WERI-Rb-1 (cell line): ENCODE data around the gene SDCCAG8.

Experiments used
- DNase-seq: peaks from one replicate; pipeline ENCODE4 v3.0.0-alpha.2; 2020
- H3K27ac ChIP-seq: fragments of 250-450 bp; sonication (Bioruptor Pico); 2 replicates; pipeline ENCODE4 v1.5.1; 2020; ENCODE audit warnings: mild to moderate bottlenecking, moderate library complexity
- H3K27me3 ChIP-seq: fragments of 250-450 bp; sonication (Bioruptor Pico); 2 replicates; pipeline ENCODE4 v1.5.1; 2021; ENCODE audit warnings: mild to moderate bottlenecking, low read depth, moderate library complexity; ENCODE audit not compliant: insufficient read depth, severe bottlenecking
- H3K36me3 ChIP-seq: fragments of 250-450 bp; sonication (Bioruptor Pico); 2 replicates; pipeline ENCODE4 v1.5.1; 2020; ENCODE audit warnings: mild to moderate bottlenecking, moderate library complexity
- H3K4me3 ChIP-seq: 2 replicates; pipeline ENCODE4 v1.5.1; 2011; ENCODE audit warnings: low read depth, mild to moderate bottlenecking, control low read depth, low read length
- H3K9me3 ChIP-seq: fragments of 250-450 bp; sonication (Bioruptor Pico); 2 replicates; pipeline ENCODE4 v1.5.1; 2021; ENCODE audit warnings: mild to moderate bottlenecking, moderate library complexity; ENCODE audit not compliant: severe bottlenecking
- CTCF ChIP-seq: IDR thresholded peaks from 2 replicates; pipeline ENCODE4 v1.5.1; 2011; ENCODE audit warnings: low read depth, mild to moderate bottlenecking, control low read depth, inconsistent platforms, low read length

SDCCAG8 gene

GRCh38 chr1:243236604-243237252 is 19.1 kb upstream of the SDCCAG8 start:
- H3K4me3 ChIP-seq, result no peak overlapping the region
- no peak for TF ChIP-seq CTCF

GRCh38 chr1:243244432-243244841 is 11.4 kb upstream of the SDCCAG8 start:
- Histone ChIP-seq H3K36me3 (peaks cover 2% of the 10 kb centered on the region), H3K27ac (no peak overlapping the region), H3K4me3 (no peak overlapping the region), H3K9me3 (no peaks in the 10 kb centered on the region), H3K27me3 (no peaks in the 10 kb centered on the region)
- TF ChIP-seq CTCF, result no peak
- DNase-seq, result no peak

More at GRCh38 chr1:243236604-243237252, 19.1 kb upstream of the SDCCAG8 start:
- no peak overlapping the region for H3K27ac ChIP-seq
- H3K27me3 ChIP-seq, result no peaks in the 10 kb centered on the region
- DNase-seq, result no peak
- H3K36me3 ChIP-seq, result peaks cover 17% of the 10 kb centered on the region
- peaks cover 2% of the 10 kb centered on the region for H3K9me3 ChIP-seq

GRCh38 chr1:243246916-243247315 is 8.9 kb upstream of the SDCCAG8 start:
- Histone ChIP-seq H3K27me3 (no peaks in the 10 kb centered on the region), H3K9me3 (no peaks in the 10 kb centered on the region), H3K4me3 (no peak overlapping the region), H3K36me3 (peaks cover 5% of the 10 kb centered on the region), H3K27ac (no peak overlapping the region)
- DNase-seq, result no peak
- TF ChIP-seq CTCF, result no peak

- no peak for TF ChIP-seq CTCF
- Histone ChIP-seq H3K27me3 (no peaks in the 10 kb centered on the region), H3K27ac (no peak overlapping the region), H3K36me3 (peaks cover 5% of the 10 kb centered on the region), H3K4me3 (no peak overlapping the region), H3K9me3 (no peaks in the 10 kb centered on the region)
- DNase-seq, result no peak
Observed at GRCh38 chr1:243247901-243248300, 7.9 kb upstream of the SDCCAG8 start.

- no peak for TF ChIP-seq CTCF
- Histone ChIP-seq H3K27me3 (no peaks in the 10 kb centered on the region), H3K36me3 (peaks cover 5% of the 10 kb centered on the region), H3K27ac (no peak overlapping the region), H3K9me3 (no peaks in the 10 kb centered on the region), H3K4me3 (no peak overlapping the region)
- no peak for DNase-seq
Observed at GRCh38 chr1:243249214-243249613, 6.6 kb upstream of the SDCCAG8 start.

- Histone ChIP-seq H3K27me3 (no peaks in the 10 kb centered on the region), H3K9me3 (no peaks in the 10 kb centered on the region), H3K36me3 (peaks cover 8% of the 10 kb centered on the region), H3K4me3 (no peak overlapping the region), H3K27ac (no peak overlapping the region)
- TF ChIP-seq CTCF, result no peak
- DNase-seq, result no peak
Observed at GRCh38 chr1:243250102-243250501, 5.7 kb upstream of the SDCCAG8 start.
